Mesenchymal stem cell (in vitro differentiated cells and primary cell): ENCODE measurements around the gene KSR1.
"Not testable (repeated sequence)": the region's sequence is repeated elsewhere in the genome, so short reads cannot be mapped to it uniquely, and the experiment has no call there.

ENCODE experiments used
- DNase-seq: peaks from one replicate; pipeline ENCODE4 v3.0.0-alpha.2; 2013
- H2AFZ ChIP-seq: one replicate; pipeline ENCODE4 v1.6.1; 2013; ENCODE audit warnings: low read depth, mild to moderate bottlenecking, control low read depth, inconsistent platforms, low read length, moderate library complexity
- H2AK5ac ChIP-seq: 2 replicates; pipeline ENCODE4 v1.6.1; 2013; ENCODE audit warnings: low read length, moderate library complexity, mild to moderate bottlenecking, inconsistent platforms; ENCODE audit not compliant: severe bottlenecking
- H2BK120ac ChIP-seq: one replicate; pipeline ENCODE4 v1.6.1; 2013; ENCODE audit warnings: low read depth, mild to moderate bottlenecking, inconsistent platforms, low read length, moderate library complexity
- H2BK12ac ChIP-seq, 2 experiments: one replicate each; pipeline ENCODE4 v1.6.1; 2013; ENCODE audit warnings: inconsistent platforms in 2 of 2, low read length in 2 of 2, mild to moderate bottlenecking in 2 of 2, moderate library complexity in 2 of 2, control low read depth in 1 of 2
- H2BK15ac ChIP-seq: one replicate; pipeline ENCODE4 v1.6.1; 2013; ENCODE audit warnings: mild to moderate bottlenecking, low read depth, inconsistent platforms; ENCODE audit not compliant: poor library complexity, severe bottlenecking
- H2BK5ac ChIP-seq: 2 replicates; pipeline ENCODE4 v1.6.1; 2013; ENCODE audit warnings: low read depth, mild to moderate bottlenecking, low read length, control low read depth, inconsistent platforms; ENCODE audit not compliant: poor library complexity, severe bottlenecking
- H3K14ac ChIP-seq, 2 experiments: one replicate each; pipeline ENCODE4 v1.6.1; 2013; ENCODE audit warnings: inconsistent platforms in 2 of 2, low read length in 2 of 2, control low read depth in 1 of 2, mild to moderate bottlenecking in 1 of 2, moderate library complexity in 1 of 2
- H3K18ac ChIP-seq, 2 experiments: one replicate each; pipeline ENCODE4 v1.6.1; 2013; ENCODE audit warnings: inconsistent platforms in 2 of 2, low read length in 2 of 2, control low read depth in 1 of 2, low read depth in 1 of 2, mild to moderate bottlenecking in 1 of 2
- H3K23ac ChIP-seq, 2 experiments: one replicate each; pipeline ENCODE4 v1.6.1; 2013; ENCODE audit warnings: inconsistent platforms in 2 of 2, low read length in 2 of 2, mild to moderate bottlenecking in 2 of 2, moderate library complexity in 2 of 2, control low read depth in 1 of 2
- H3K27ac ChIP-seq: 2 replicates; pipeline ENCODE4 v1.5.1; 2013; ENCODE audit warnings: mild to moderate bottlenecking, moderate library complexity, low read length, control low read depth, inconsistent platforms; ENCODE audit not compliant: poor library complexity, severe bottlenecking
- H3K27me3 ChIP-seq, 2 experiments: 2 replicates each; pipeline versions ENCODE4 v1.6.1 to v1.7.0; 2013; ENCODE audit warnings: low read length in 2 of 2, mild to moderate bottlenecking in 2 of 2, moderate library complexity in 2 of 2, control low read depth in 1 of 2, inconsistent platforms in 1 of 2; ENCODE audit not compliant: control insufficient read depth in 1 of 2, insufficient read depth in 1 of 2
- H3K36me3 ChIP-seq, 2 experiments: 2 replicates each; pipeline versions ENCODE4 v1.6.1 to v1.7.0; 2013; ENCODE audit warnings: low read length in 2 of 2, control low read depth in 1 of 2, inconsistent platforms in 1 of 2, low read depth in 1 of 2, mild to moderate bottlenecking in 1 of 2; ENCODE audit not compliant: insufficient read depth in 2 of 2, control insufficient read depth in 1 of 2
- H3K4ac ChIP-seq, 2 experiments: one replicate each; pipeline ENCODE4 v1.6.1; 2013; ENCODE audit warnings: inconsistent platforms in 2 of 2, low read length in 2 of 2, mild to moderate bottlenecking in 2 of 2, moderate library complexity in 2 of 2, control low read depth in 1 of 2, low read depth in 1 of 2
- H3K4me1 ChIP-seq: 2 replicates; pipeline ENCODE4 v1.6.1; 2013; ENCODE audit warnings: low read depth, low read length, control low read depth; ENCODE audit not compliant: control insufficient read depth, insufficient read depth
- H3K4me2 ChIP-seq: 2 replicates; pipeline ENCODE4 v1.6.1; 2013; ENCODE audit warnings: low read length, mild to moderate bottlenecking, inconsistent platforms; ENCODE audit not compliant: poor library complexity, severe bottlenecking
- H3K4me3 ChIP-seq, 2 experiments: 2 replicates each; pipeline versions ENCODE4 v1.5.1 to v1.7.0; 2013; ENCODE audit warnings: low read length in 2 of 2, mild to moderate bottlenecking in 2 of 2, control low read depth in 1 of 2, low read depth in 1 of 2; ENCODE audit not compliant: insufficient read depth in 1 of 2
- H3K79me1 ChIP-seq: replicated peaks from 2 replicates; pipeline ENCODE4 v1.6.1; 2013; ENCODE audit warnings: mild to moderate bottlenecking, control low read depth, low read length, inconsistent platforms; ENCODE audit not compliant: poor library complexity, severe bottlenecking
- H3K9ac ChIP-seq: 2 replicates; pipeline ENCODE4 v1.7.0; 2013; ENCODE audit warnings: mild to moderate bottlenecking, low read length, moderate library complexity
- H3K9me3 ChIP-seq: 2 replicates; pipeline ENCODE4 v1.7.0; 2013; ENCODE audit warnings: mild to moderate bottlenecking, low read length; ENCODE audit not compliant: control insufficient read depth
- H4K8ac ChIP-seq: one replicate; pipeline ENCODE4 v1.6.1; 2013; ENCODE audit warnings: inconsistent platforms, mild to moderate bottlenecking, low read length, moderate library complexity
- H4K91ac ChIP-seq: one replicate; pipeline ENCODE4 v1.6.1; 2013; ENCODE audit warnings: mild to moderate bottlenecking, low read length, inconsistent platforms
- WGBS: methylation state at CpG from one replicate; pipeline ENCODE4 v1.1.7; 2013; ENCODE audit warnings: mixed read lengths; 5-methylcytosine and 5-hydroxymethylcytosine counted together

KSR1 gene

DNA sequence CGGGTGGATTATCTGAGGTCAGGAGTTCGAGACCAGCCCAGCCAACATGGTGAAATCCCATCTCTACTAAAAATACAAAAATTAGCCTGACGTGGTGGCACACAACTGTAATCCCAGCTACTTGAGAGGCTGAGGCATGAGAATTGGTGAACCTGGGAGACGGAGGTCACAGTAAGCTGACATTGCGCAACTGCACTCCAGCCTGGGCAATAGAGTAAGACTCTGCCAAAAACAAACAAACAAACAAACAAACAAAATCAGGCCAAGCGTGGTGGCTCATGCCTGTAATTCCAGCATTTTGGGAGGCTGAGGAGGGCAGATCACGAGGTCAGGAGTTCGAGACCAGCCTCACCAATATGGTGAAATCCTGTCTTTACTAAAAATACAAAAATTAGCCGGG is 44.1 kb upstream of the KSR1 start:
- H2BK5ac ChIP-seq, H3K4ac ChIP-seq, H4K91ac ChIP-seq, H2AFZ ChIP-seq, H3K18ac ChIP-seq, H3K9me3 ChIP-seq, H2BK120ac ChIP-seq, H2BK15ac ChIP-seq, H2AK5ac ChIP-seq, H3K14ac ChIP-seq, H3K27ac ChIP-seq, H3K79me1 ChIP-seq, H3K36me3 ChIP-seq, H3K23ac ChIP-seq, H3K9ac ChIP-seq, H4K8ac ChIP-seq, H2BK12ac ChIP-seq, H3K4me2 ChIP-seq, DNase-seq, H3K4me3 ChIP-seq: not testable (repeated sequence)
- 84% methylated on average over 8 of the region's 9 CpGs for WGBS
- H3K4me1 ChIP-seq = peaks cover 12% of the 10 kb centered on the region
- peaks cover 0 to 13% of the 10 kb centered on the region in 2 experiments for H3K27me3 ChIP-seq

DNA sequence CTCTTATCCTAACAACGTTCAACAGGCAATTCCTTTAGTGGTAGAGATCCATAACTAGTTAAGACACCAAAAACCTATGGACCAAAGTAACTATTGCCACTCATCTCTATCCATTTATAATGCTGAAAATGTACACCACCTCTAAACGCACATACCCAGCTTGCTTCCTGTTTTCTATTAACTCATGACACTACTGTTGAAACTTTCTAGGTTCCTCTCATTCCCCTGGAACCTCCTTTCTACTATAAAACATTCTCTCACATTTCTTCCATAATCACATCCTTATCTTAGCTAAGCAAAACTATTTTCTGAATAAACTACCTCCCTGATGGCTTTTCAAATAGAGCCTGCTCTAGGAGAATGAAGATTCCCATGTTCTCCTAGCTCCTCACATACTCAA is 42.9 kb upstream of the KSR1 start:
- H3K18ac ChIP-seq = no peak overlapping the region
- no peak overlapping the region for H3K4ac ChIP-seq
- H3K4me3 ChIP-seq = no peak overlapping the region
- no peak overlapping the region for H3K27ac ChIP-seq
- H2BK15ac ChIP-seq = no peak overlapping the region
- no peak for DNase-seq
- no peak overlapping the region for H2AFZ ChIP-seq
- H2BK5ac ChIP-seq = no peak overlapping the region
- no peak overlapping the region for H4K8ac ChIP-seq
- H3K79me1 ChIP-seq = no peaks in the 10 kb centered on the region
- no peaks in the 10 kb centered on the region for H3K9me3 ChIP-seq
- no peak overlapping the region for H2BK12ac ChIP-seq
- no peak overlapping the region for H3K14ac ChIP-seq
- no peak overlapping the region for H4K91ac ChIP-seq
- H3K4me1 ChIP-seq = peaks cover 6% of the 10 kb centered on the region
- no peaks in the 10 kb centered on the region for H3K36me3 ChIP-seq
- no peak overlapping the region for H3K9ac ChIP-seq
- peaks cover 2 to 17% of the 10 kb centered on the region in 2 experiments for H3K27me3 ChIP-seq
- 65% methylated on average over 2 of the region's 2 CpGs for WGBS
- H2BK120ac ChIP-seq = no peak overlapping the region
- H3K23ac ChIP-seq = no peak overlapping the region
- no peak overlapping the region for H3K4me2 ChIP-seq
- H2AK5ac ChIP-seq = no peak overlapping the region

DNA sequence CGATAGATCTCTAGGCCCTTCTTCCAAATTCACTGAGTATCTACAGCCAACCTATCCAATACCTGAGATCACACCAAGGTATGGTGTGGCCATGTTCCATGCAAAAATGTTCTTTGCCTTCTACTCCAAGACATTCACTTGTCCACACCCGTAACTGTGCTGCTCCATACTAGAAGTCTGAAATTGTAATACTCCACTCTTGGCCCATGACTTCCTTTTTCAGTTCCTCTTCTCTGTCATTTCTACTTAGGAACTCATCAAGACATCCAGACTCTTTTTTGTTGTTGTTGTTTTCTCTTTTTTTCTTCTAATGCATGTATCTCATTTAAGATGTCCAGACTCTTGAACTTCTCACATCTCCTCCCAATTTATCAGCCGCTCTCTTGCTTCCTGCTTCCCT is 42.5 kb upstream of the KSR1 start:
- Histone ChIP-seq H3K9ac (no peak overlapping the region), H3K18ac (no peak overlapping the region), H4K91ac (no peak overlapping the region), H3K4ac (no peak overlapping the region), H3K4me1 (peaks cover 3% of the 10 kb centered on the region), H3K4me2 (no peak overlapping the region), H2BK5ac (no peak overlapping the region), H3K23ac (no peak overlapping the region), H3K14ac (no peak overlapping the region), H4K8ac (no peak overlapping the region), H2AFZ (no peak overlapping the region), H2AK5ac (no peak overlapping the region), H2BK120ac (no peak overlapping the region), H2BK15ac (no peak overlapping the region), H3K79me1 (no peaks in the 10 kb centered on the region), H3K9me3 (no peaks in the 10 kb centered on the region), H3K36me3 (no peaks in the 10 kb centered on the region), H3K4me3 (no peak overlapping the region), H3K27ac (no peak overlapping the region), H2BK12ac (no peak overlapping the region), H3K27me3 (peaks cover 5 to 21% of the 10 kb centered on the region in 2 experiments)
- 92% methylated on average over 3 of the region's 3 CpGs for WGBS
- DNase-seq = no peak

- H3K23ac ChIP-seq = no peak overlapping the region
- no peak overlapping the region for H4K8ac ChIP-seq
- H3K79me1 ChIP-seq = no peaks in the 10 kb centered on the region
- H3K4ac ChIP-seq = no peak overlapping the region
- H3K27ac ChIP-seq = no peak overlapping the region
- no peaks in the 10 kb centered on the region for H3K36me3 ChIP-seq
- H3K4me2 ChIP-seq = no peak overlapping the region
- H3K4me1 ChIP-seq = no peaks in the 10 kb centered on the region
- peak; percentile 39 for DNase-seq
- H2BK15ac ChIP-seq = no peak overlapping the region
- 57% methylated on average over 3 of the region's 3 CpGs for WGBS
- H2AK5ac ChIP-seq = no peak overlapping the region
- no peak overlapping the region for H3K9ac ChIP-seq
- no peak overlapping the region for H3K18ac ChIP-seq
- no peak overlapping the region for H2BK120ac ChIP-seq
- H3K4me3 ChIP-seq = no peak overlapping the region
- H3K27me3 ChIP-seq = peaks cover 5 to 23% of the 10 kb centered on the region in 2 experiments
- no peak overlapping the region for H3K14ac ChIP-seq
- H2BK5ac ChIP-seq = no peak overlapping the region
- no peak overlapping the region for H4K91ac ChIP-seq
- no peak overlapping the region for H2BK12ac ChIP-seq
- H3K9me3 ChIP-seq = no peaks in the 10 kb centered on the region
- H2AFZ ChIP-seq = no peak overlapping the region
These were observed 42.0 kb upstream of the KSR1 start for GRCh38 chr17:27414271-27414670.
